A549 (cell line): ENCODE results near the gene RNASE12.

ENCODE experiments used
- POLR2A ChIP-seq: IDR thresholded peaks from 2 replicates; pipeline ENCODE4 v1.6.1; 2012; ENCODE audit warnings: mild to moderate bottlenecking, low read length
- REST ChIP-seq: fragments of 200-600 bp; sonication (generic); IDR thresholded peaks from 2 replicates; pipeline ENCODE4 v1.6.1; 2016; ENCODE audit warnings: antibody characterized with exemption, mild to moderate bottlenecking, moderate library complexity
- TF ChIP-seq, protein P1 (sequence below): fragments of >200 bp; sonication (Bioruptor Twin); formaldehyde crosslinking; IDR thresholded peaks from 3 replicates; pipeline ENCODE4 v1.5.1; 2016

- TF ChIP-seq POLR2A = no peak
- TF ChIP-seq, protein P1, sequence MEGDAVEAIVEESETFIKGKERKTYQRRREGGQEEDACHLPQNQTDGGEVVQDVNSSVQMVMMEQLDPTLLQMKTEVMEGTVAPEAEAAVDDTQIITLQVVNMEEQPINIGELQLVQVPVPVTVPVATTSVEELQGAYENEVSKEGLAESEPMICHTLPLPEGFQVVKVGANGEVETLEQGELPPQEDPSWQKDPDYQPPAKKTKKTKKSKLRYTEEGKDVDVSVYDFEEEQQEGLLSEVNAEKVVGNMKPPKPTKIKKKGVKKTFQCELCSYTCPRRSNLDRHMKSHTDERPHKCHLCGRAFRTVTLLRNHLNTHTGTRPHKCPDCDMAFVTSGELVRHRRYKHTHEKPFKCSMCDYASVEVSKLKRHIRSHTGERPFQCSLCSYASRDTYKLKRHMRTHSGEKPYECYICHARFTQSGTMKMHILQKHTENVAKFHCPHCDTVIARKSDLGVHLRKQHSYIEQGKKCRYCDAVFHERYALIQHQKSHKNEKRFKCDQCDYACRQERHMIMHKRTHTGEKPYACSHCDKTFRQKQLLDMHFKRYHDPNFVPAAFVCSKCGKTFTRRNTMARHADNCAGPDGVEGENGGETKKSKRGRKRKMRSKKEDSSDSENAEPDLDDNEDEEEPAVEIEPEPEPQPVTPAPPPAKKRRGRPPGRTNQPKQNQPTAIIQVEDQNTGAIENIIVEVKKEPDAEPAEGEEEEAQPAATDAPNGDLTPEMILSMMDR = no peak
- TF ChIP-seq REST = no peak
These were observed 35.1 kb upstream of the RNASE12 start for GRCh38 chr14:20626274-20626673.
